HEK293 (cell line): Measurements from ENCODE around the gene PIGQ.
A peak's percentile ranks its signal among the peaks of the same experiment; 100 is the strongest.

Source experiments
- CTCF ChIA-PET: fragments of 350-600 bp; formaldehyde crosslinking; extraction: SDS; loops from one replicate; lab custom pipeline; 2021; ENCODE audit warnings: antibody characterized with exemption; lab: Yijun Ruan, JAX
- POLR2A ChIA-PET: fragments of 300-600 bp; formaldehyde crosslinking; extraction: SDS; loops from one replicate; lab custom pipeline; 2020; ENCODE audit warnings: antibody characterized with exemption, inconsistent platforms; lab: Yijun Ruan, JAX
- H3K27ac ChIP-seq: fragments of 200-500 bp; sonication (Bioruptor generic); 2 replicates; pipeline ENCODE4 v1.5.1; 2014; ENCODE audit warnings: low read depth, low read length, control low read depth, inconsistent platforms; ENCODE audit errors: extremely low read depth
- H3K36me3 ChIP-seq, 2 experiments: fragments of 200-500 bp in 1 of 2; sonication (Bioruptor generic) in 1 of 2; 1 replicate in 1 of 2; 2 replicates in 1 of 2; pipeline ENCODE4 v1.5.1; 2014 to 2017; ENCODE audit warnings: inconsistent platforms in 2 of 2, low read length in 2 of 2; ENCODE audit not compliant: control insufficient read depth in 2 of 2, insufficient read depth in 1 of 2
- H3K4me1 ChIP-seq: fragments of 200-500 bp; sonication (Bioruptor generic); 2 replicates; pipeline ENCODE4 v1.5.1; 2014; ENCODE audit warnings: mild to moderate bottlenecking, low read length, inconsistent platforms; ENCODE audit not compliant: control insufficient read depth, insufficient read depth
- H3K4me3 ChIP-seq: 2 replicates; pipeline ENCODE4 v1.5.1; 2011; ENCODE audit warnings: low read depth, mild to moderate bottlenecking, control low read depth, low read length, moderate library complexity
- H3K9me3 ChIP-seq: fragments of 200-500 bp; sonication (Bioruptor generic); 2 replicates; pipeline ENCODE4 v1.5.1; 2014; ENCODE audit warnings: low read depth, low read length, inconsistent platforms; ENCODE audit not compliant: control insufficient read depth, insufficient read depth
- EGR2 ChIP-seq: fragments of 450-650 bp; formaldehyde crosslinking; IDR thresholded peaks from 2 replicates; pipeline ENCODE4 v1.5.1; 2016; ENCODE audit warnings: low read depth, missing biosample characterization, missing genetic modification characterization
- GLIS2 ChIP-seq: fragments of 450-650 bp; formaldehyde crosslinking; IDR thresholded peaks from 2 replicates; pipeline ENCODE4 v1.5.1; 2016; ENCODE audit warnings: missing biosample characterization, missing genetic modification characterization
- KLF1 ChIP-seq: fragments of 450-650 bp; formaldehyde crosslinking; IDR thresholded peaks from 2 replicates; pipeline ENCODE4 v1.5.1; 2016; ENCODE audit warnings: missing biosample characterization, missing genetic modification characterization
- PATZ1 ChIP-seq: fragments of 450-650 bp; formaldehyde crosslinking; IDR thresholded peaks from 2 replicates; pipeline ENCODE4 v1.5.1; 2016; ENCODE audit warnings: missing biosample characterization, missing genetic modification characterization
- PRDM1 ChIP-seq: fragments of 450-650 bp; formaldehyde crosslinking; IDR thresholded peaks from 2 replicates; pipeline ENCODE4; 2016; ENCODE audit warnings: missing biosample characterization, missing genetic modification characterization
- ZBTB21 ChIP-seq: fragments of 450-650 bp; formaldehyde crosslinking; IDR thresholded peaks from 2 replicates; pipeline ENCODE4 v1.5.1; 2017; ENCODE audit warnings: missing biosample characterization, missing genetic modification characterization
- ZBTB8A ChIP-seq: fragments of 450-650 bp; formaldehyde crosslinking; IDR thresholded peaks from 2 replicates; pipeline ENCODE4 v1.5.1; 2016; ENCODE audit warnings: missing biosample characterization, missing genetic modification characterization
- ZIC2 ChIP-seq: fragments of 450-650 bp; formaldehyde crosslinking; IDR thresholded peaks from 2 replicates; pipeline ENCODE4 v1.5.1; 2016; ENCODE audit warnings: missing biosample characterization, missing genetic modification characterization
- ZNF133 ChIP-seq: fragments of 450-650 bp; formaldehyde crosslinking; IDR thresholded peaks from 2 replicates; pipeline ENCODE4 v1.5.1; 2016; ENCODE audit warnings: missing biosample characterization, missing genetic modification characterization
- ZNF600 ChIP-seq: fragments of 450-650 bp; formaldehyde crosslinking; IDR thresholded peaks from 2 replicates; pipeline ENCODE4 v1.5.1; 2016; ENCODE audit warnings: missing biosample characterization, missing genetic modification characterization
- ZNF747 ChIP-seq: fragments of 450-650 bp; formaldehyde crosslinking; IDR thresholded peaks from 2 replicates; pipeline ENCODE4 v1.5.1; 2016; ENCODE audit warnings: missing biosample characterization, missing genetic modification characterization
- ZNF776 ChIP-seq: fragments of 450-650 bp; formaldehyde crosslinking; IDR thresholded peaks from 2 replicates; pipeline ENCODE4 v1.5.0; 2017; ENCODE audit warnings: missing biosample characterization, missing genetic modification characterization, borderline replicate concordance
- ZSCAN30 ChIP-seq: fragments of 450-650 bp; IDR thresholded peaks from 2 replicates; pipeline ENCODE4 v1.5.1; 2018; ENCODE audit warnings: missing biosample characterization, mild to moderate bottlenecking, missing genetic modification characterization, moderate library complexity
- ZXDB ChIP-seq: fragments of 450-650 bp; formaldehyde crosslinking; IDR thresholded peaks from 2 replicates; pipeline ENCODE4 v1.5.1; 2016; ENCODE audit warnings: missing biosample characterization, missing genetic modification characterization
- TF ChIP-seq, protein P1 (sequence below): fragments of 450-650 bp; formaldehyde crosslinking; IDR thresholded peaks from 2 replicates; pipeline ENCODE4 v1.5.1; 2016; ENCODE audit warnings: missing biosample characterization, missing genetic modification characterization

The PIGQ gene

GRCh38 chr16:537415-538335 is 32.1 kb upstream of the PIGQ start:
- Histone ChIP-seq H3K4me3 (no peak overlapping the region), H3K27ac (no peak overlapping the region), H3K36me3 (peaks cover 0 to 54% of the 10 kb centered on the region in 2 experiments; a peak in 2 of 3 replicates), H3K9me3 (no peaks in the 10 kb centered on the region), H3K4me1 (no peaks in the 10 kb centered on the region)
- ChIA-PET CTCF (interaction anchor here (0.6 kb wide), 2 partner anchors 137 to 146 kb away, joined by 3 to 5 read pairs; no protein-coding TSS in a partner anchor), POLR2A (interaction anchor here (1.5 kb wide), 1 partner anchor 10 kb away, joined by 5 read pairs; the partner anchor contains the start of gene CAPN15)
- no peak for TF ChIP-seq ZNF600
- TF ChIP-seq PATZ1 (tag by site-specific recombination), result no peak
- TF ChIP-seq KLF1, result peak; percentile 83
- TF ChIP-seq EGR2, result 0 out of 2 replicates have a peak, but pooled peaks have one; percentile 15

DNA sequence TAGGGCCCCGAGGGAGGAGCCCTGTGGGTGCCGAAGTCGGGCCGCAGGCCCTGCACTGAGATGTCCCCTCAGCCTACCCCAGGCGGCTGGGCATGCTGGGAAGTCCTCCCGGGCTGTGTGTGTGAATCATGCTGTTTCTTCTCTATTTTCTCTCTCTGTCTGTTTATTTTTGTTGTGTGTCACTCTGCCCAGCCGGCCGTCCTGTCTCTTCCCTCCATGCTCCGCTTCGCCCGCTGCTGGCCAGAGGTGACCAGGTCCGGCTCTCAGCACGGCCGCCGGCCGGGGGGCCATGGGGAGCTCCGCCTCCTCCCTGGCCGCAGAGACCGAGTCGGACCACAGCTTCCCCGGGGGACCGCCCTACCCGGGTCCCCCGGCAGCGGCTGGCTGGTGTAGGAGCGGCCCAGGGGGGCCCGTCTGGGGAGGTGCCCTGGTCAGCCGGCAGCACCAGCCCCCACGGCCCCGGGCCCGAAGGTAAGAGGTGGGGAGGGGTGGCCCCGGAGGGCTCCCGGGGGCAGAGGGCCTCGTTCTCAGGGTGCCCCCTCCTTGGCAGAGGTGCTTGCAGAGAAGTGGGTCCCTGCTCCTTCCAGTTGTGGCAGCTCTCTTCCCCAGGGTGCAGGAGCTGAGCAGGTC is 29.8 kb upstream of the PIGQ start:
- Histone ChIP-seq H3K36me3 (peaks cover 0 to 46% of the 10 kb centered on the region in 2 experiments; a peak in 2 of 3 replicates), H3K27ac (no peak overlapping the region), H3K4me3 (no peak overlapping the region), H3K9me3 (no peaks in the 10 kb centered on the region), H3K4me1 (no peaks in the 10 kb centered on the region)
- POLR2A ChIA-PET, result no interaction called here
- no peak for TF ChIP-seq ZXDB (tag by site-specific recombination)
- peak; percentile 45; the same call in 1 of the 2 replicates for TF ChIP-seq ZIC2 (tag by site-specific recombination)
- CTCF ChIA-PET, result interaction anchor here (0.6 kb wide), 1 partner anchor 13 kb away, joined by 3 read pairs; no protein-coding TSS in a partner anchor

- no peak overlapping the region for H3K27ac ChIP-seq
- no peaks in the 10 kb centered on the region for H3K9me3 ChIP-seq
- no peak overlapping the region for H3K4me3 ChIP-seq
- H3K4me1 ChIP-seq, result no peaks in the 10 kb centered on the region
- POLR2A ChIA-PET, result no interaction called here
- peaks cover 0 to 46% of the 10 kb centered on the region in 2 experiments; a peak in 2 of 3 replicates for H3K36me3 ChIP-seq
- no peak for TF ChIP-seq ZBTB21 (tag by site-specific recombination)
- CTCF ChIA-PET, result interaction anchor here (0.6 kb wide), 1 partner anchor 14 kb away, joined by 3 read pairs; no protein-coding TSS in a partner anchor
Observed at GRCh38 chr16:540645-541340, 29.0 kb upstream of the PIGQ start.

- CTCF ChIA-PET, result no interaction called here
- H3K4me3 ChIP-seq, result no peak overlapping the region
- H3K27ac ChIP-seq, result no peak overlapping the region
- H3K36me3 ChIP-seq, result peaks cover 0 to 32% of the 10 kb centered on the region in 2 experiments; a peak in 2 of 3 replicates
- H3K9me3 ChIP-seq, result no peaks in the 10 kb centered on the region
- TF ChIP-seq ZBTB8A (tag by site-specific recombination), result no peak
- TF ChIP-seq ZNF747 (tag by site-specific recombination), result no peak
- TF ChIP-seq, protein P1, sequence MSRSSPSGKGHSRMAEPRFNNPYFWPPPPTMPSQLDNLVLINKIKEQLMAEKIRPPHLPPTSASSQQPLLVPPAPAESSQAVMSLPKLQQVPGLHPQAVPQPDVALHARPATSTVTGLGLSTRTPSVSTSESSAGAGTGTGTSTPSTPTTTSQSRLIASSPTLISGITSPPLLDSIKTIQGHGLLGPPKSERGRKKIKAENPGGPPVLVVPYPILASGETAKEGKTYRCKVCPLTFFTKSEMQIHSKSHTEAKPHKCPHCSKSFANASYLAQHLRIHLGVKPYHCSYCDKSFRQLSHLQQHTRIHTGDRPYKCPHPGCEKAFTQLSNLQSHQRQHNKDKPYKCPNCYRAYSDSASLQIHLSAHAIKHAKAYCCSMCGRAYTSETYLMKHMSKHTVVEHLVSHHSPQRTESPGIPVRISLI (tag by site-specific recombination), result no peak
- TF ChIP-seq ZIC2 (tag by site-specific recombination), result peak; percentile 12; the same call in 1 of the 2 replicates
- no peak for TF ChIP-seq PRDM1 (tag by site-specific recombination)
- no peak for TF ChIP-seq ZNF133 (tag by site-specific recombination)
- TF ChIP-seq ZNF776 (tag by site-specific recombination), result no peak
- peak; percentile 29; the same call in 1 of the 2 replicates for TF ChIP-seq GLIS2 (tag by site-specific recombination)
- no peak for TF ChIP-seq ZSCAN30
- H3K4me1 ChIP-seq, result no peaks in the 10 kb centered on the region
- POLR2A ChIA-PET, result interaction anchor here (0.5 to 0.9 kb wide), 2 partner anchors 15 to 44 kb away, joined by 3 to 5 read pairs; no protein-coding TSS in a partner anchor
Observed at GRCh38 chr16:543301-544164, 26.2 kb upstream of the PIGQ start.
